K562 (cell line): Measurements from ENCODE around the gene PLA2G4D. TPM values are rescaled to one million over a fixed set of nuclear protein-coding genes. Genes with fewer than 3 reads are reported as not detected.

Experiments
- ATAC-seq: fragments of 200-7000 bp; cut with Tn5 transposase; 3 replicates; pipeline ENCODE4 v1.9.1; 2020; ENCODE audit warnings: moderate library complexity
- BruUV-seq: library from RNA; stranded (reverse); fragments of 400-500 nt; replicated peaks from 2 replicates; lab custom pipeline; 2021; lab: Mats Ljungman, UMichigan
- CTCF ChIA-PET: fragments of 300-600 bp; formaldehyde crosslinking; extraction: SDS; loops from one replicate; lab custom pipeline; 2021; ENCODE audit warnings: low intra/inter-chr PET ratio; lab: Yijun Ruan, JAX
- POLR2A ChIA-PET: fragments of 300-600, 350-650 bp; sonication (Branson Sonifier 250); formaldehyde crosslinking; extraction: SDS; loops from one replicate; lab custom pipeline; 2021; ENCODE audit warnings: antibody characterized with exemption, inconsistent platforms; lab: Yijun Ruan, JAX
- DNase-seq, 4 experiments: peaks; one replicate each; pipeline versions ENCODE4 v3.0.0 to v3.0.0-alpha.2; 2011 to 2018; ENCODE audit warnings: low spot score in 3 of 4, mixed read lengths in 3 of 4; ENCODE audit errors: extremely low read depth in 1 of 4
- FAIRE-seq: peaks from 2 replicates; lab custom pipeline; 2011; peaks lifted over from hg19 to GRCh38; lab: Jason Lieb, UNC
- H2AFZ ChIP-seq: 2 replicates; pipeline ENCODE4 v1.6.0; 2011; ENCODE audit warnings: low read depth, low read length, control low read depth, inconsistent platforms
- H3K27ac ChIP-seq: fragments of 200-600 bp; 3 replicates; pipeline ENCODE4 v1.8.0; 2011; ENCODE audit warnings: low read depth, mild to moderate bottlenecking, control low read depth, inconsistent platforms, low read length, moderate library complexity, mixed read lengths; ENCODE audit errors: extremely low read depth
- H3K27me3 ChIP-seq, 2 experiments: fragments of 300-600 bp in 1 of 2; 2 replicates in 1 of 2; 3 replicates in 1 of 2; pipeline versions ENCODE4 v1.6.0 to v1.8.0; 2011; ENCODE audit warnings: inconsistent platforms in 2 of 2, low read length in 2 of 2, mild to moderate bottlenecking in 1 of 2, mixed read lengths in 1 of 2, moderate library complexity in 1 of 2; ENCODE audit not compliant: control insufficient read depth in 2 of 2, insufficient read depth in 2 of 2
- H3K36me3 ChIP-seq: fragments of 300-600 bp; 3 replicates; pipeline ENCODE4 v1.8.0; 2011; ENCODE audit warnings: mild to moderate bottlenecking, low read length, inconsistent platforms; ENCODE audit not compliant: control insufficient read depth, insufficient read depth
- H3K4me1 ChIP-seq, 2 experiments: fragments of 200-600 bp in 1 of 2; replicated peaks in 1 of 2; 2 replicates in 1 of 2; 3 replicates in 1 of 2; pipeline versions ENCODE4 v1.5.1 to v1.8.0; 2011; ENCODE audit warnings: inconsistent platforms in 2 of 2, low read length in 2 of 2, mild to moderate bottlenecking in 1 of 2, mixed read lengths in 1 of 2, moderate library complexity in 1 of 2; ENCODE audit not compliant: control insufficient read depth in 2 of 2, insufficient read depth in 2 of 2
- H3K4me2 ChIP-seq: 2 replicates; pipeline ENCODE4 v1.6.1; 2011; ENCODE audit warnings: low read length, control low read depth, inconsistent platforms, mixed read lengths; ENCODE audit not compliant: insufficient read depth
- H3K4me3 ChIP-seq: fragments of 200-600 bp; sonication (generic), shearing (Covaris generic); 2 replicates; pipeline ENCODE4 v1.5.1; 2016; ENCODE audit warnings: control low read depth, inconsistent platforms
- H3K79me2 ChIP-seq: fragments of 200-600 bp; 3 replicates; pipeline ENCODE4 v1.8.0; 2011; ENCODE audit warnings: low read length, inconsistent platforms; ENCODE audit not compliant: control insufficient read depth, insufficient read depth
- H3K9ac ChIP-seq, 2 experiments: 2 replicates each; pipeline versions ENCODE4 v1.6.0 to v1.6.1; 2011; ENCODE audit warnings: low read depth in 2 of 2, low read length in 2 of 2, control low read depth in 1 of 2, inconsistent platforms in 1 of 2, mild to moderate bottlenecking in 1 of 2, mixed read lengths in 1 of 2; ENCODE audit not compliant: insufficient read depth in 1 of 2
- H3K9me1 ChIP-seq: one replicate; pipeline ENCODE4 v1.6.0; 2011; ENCODE audit warnings: inconsistent platforms, mild to moderate bottlenecking, low read length, moderate library complexity; ENCODE audit not compliant: control insufficient read depth, insufficient read depth
- H3K9me3 ChIP-seq: replicated peaks from 2 replicates; pipeline ENCODE4 v1.5.1; 2011; ENCODE audit warnings: low read depth, low read length, inconsistent platforms; ENCODE audit not compliant: control insufficient read depth, insufficient read depth
- H4K20me1 ChIP-seq: replicated peaks from 2 replicates; pipeline ENCODE4 v1.6.1; 2011; ENCODE audit warnings: low read length, inconsistent platforms, mixed read lengths; ENCODE audit not compliant: control insufficient read depth, insufficient read depth
- ARID1B ChIP-seq: fragments of 450-650 bp; IDR thresholded peaks from 2 replicates; pipeline ENCODE4 v1.6.1; 2016; ENCODE audit warnings: antibody characterized with exemption, mild to moderate bottlenecking, inconsistent platforms
- CBX8 ChIP-seq: fragments of 200-600 bp; sonication (generic); IDR thresholded peaks from 2 replicates; pipeline ENCODE4 v1.6.1; 2012; ENCODE audit warnings: borderline replicate concordance, mixed run types, low read depth, mild to moderate bottlenecking, moderate library complexity, mixed read lengths, low read length, control low read depth, inconsistent platforms; ENCODE audit not compliant: poor library complexity, severe bottlenecking; ENCODE audit errors: extremely low read depth
- CTBP1 ChIP-seq: fragments of 450-650 bp; IDR thresholded peaks from 2 replicates; pipeline ENCODE4 v1.6.1; 2016; ENCODE audit warnings: borderline replicate concordance
- CXXC5 ChIP-seq: fragments of 250-450 bp; sonication (Bioruptor Pico); IDR thresholded peaks from 2 replicates; pipeline ENCODE4 v1.8.0; 2022; ENCODE audit warnings: inconsistent platforms, mild to moderate bottlenecking, moderate library complexity
- DNMT1 ChIP-seq: fragments of 450-650 bp; IDR thresholded peaks from 2 replicates; pipeline ENCODE4 v1.6.1; 2016; ENCODE audit warnings: antibody characterized with exemption, mild to moderate bottlenecking
- GABPB2 ChIP-seq: fragments of 250-450 bp; sonication (Bioruptor Pico); conservative IDR thresholded peaks from 2 replicates; pipeline ENCODE4 v1.5.1; 2021; ENCODE audit warnings: mild to moderate bottlenecking
- HNRNPK ChIP-seq: fragments of 200-400 bp; formaldehyde crosslinking; IDR thresholded peaks from one replicate; pipeline ENCODE4 v1.6.1; 2018; ENCODE audit warnings: mild to moderate bottlenecking, low read depth, low read length; ENCODE audit not compliant: poor library complexity, severe bottlenecking
- IFI16 ChIP-seq: fragments of 250-450 bp; sonication (Bioruptor Pico); IDR thresholded peaks from 2 replicates; pipeline ENCODE4 v2.1.2; 2022; ENCODE audit warnings: mild to moderate bottlenecking, inconsistent platforms
- KAT8 ChIP-seq: fragments of 450-650 bp; IDR thresholded peaks from 2 replicates; pipeline ENCODE4 v1.6.1; 2016; ENCODE audit warnings: low read depth, mild to moderate bottlenecking
- KDM5B ChIP-seq: fragments of 200-600 bp; sonication (generic); IDR thresholded peaks from 2 replicates; pipeline ENCODE4 v1.6.1; 2012; ENCODE audit warnings: low read depth, mild to moderate bottlenecking, moderate library complexity, low read length, control low read depth, inconsistent platforms; ENCODE audit not compliant: insufficient replicate concordance
- LARP7 ChIP-seq: fragments of 450-650 bp; IDR thresholded peaks from 2 replicates; pipeline ENCODE4 v1.6.1; 2016
- MCM5 ChIP-seq: fragments of 450-650 bp; IDR thresholded peaks from 2 replicates; pipeline ENCODE4 v1.6.1; 2016; ENCODE audit warnings: low read depth
- NR2C1 ChIP-seq, 2 experiments: fragments of 450-650 bp; IDR thresholded peaks; 2 replicates each; pipeline ENCODE4 v1.6.1; 2017; ENCODE audit warnings: mild to moderate bottlenecking in 2 of 2, antibody characterized with exemption in 1 of 2, inconsistent platforms in 1 of 2, missing compliant biosample characterization in 1 of 2, missing genetic modification characterization in 1 of 2
- PREB ChIP-seq: sonication (generic); formaldehyde crosslinking; IDR thresholded peaks from 2 replicates; pipeline ENCODE4 v1.8.1; 2023; ENCODE audit warnings: mild to moderate bottlenecking, missing genetic modification reagents
- SP1 ChIP-seq: sonication (generic); formaldehyde crosslinking; IDR thresholded peaks from 2 replicates; pipeline ENCODE4 v1.8.1; 2022; ENCODE audit warnings: mild to moderate bottlenecking, missing genetic modification reagents
- ZBED1 ChIP-seq: IDR thresholded peaks from 2 replicates; pipeline ENCODE4 v1.6.1; 2014
- ZBTB17 ChIP-seq: fragments of 450-650 bp; formaldehyde crosslinking; IDR thresholded peaks from 2 replicates; pipeline ENCODE4 v1.4.0; 2020; ENCODE audit warnings: mild to moderate bottlenecking
- ZNF24 ChIP-seq: fragments of 450-650 bp; IDR thresholded peaks from 2 replicates; pipeline ENCODE4 v1.6.1; 2016
- ZNF316 ChIP-seq: fragments of 450-650 bp; IDR thresholded peaks from 2 replicates; pipeline ENCODE4 v1.6.1; 2016
- WGBS: fragments of 100-300 bp; shearing (Covaris generic); methylation state at CpG from one replicate; pipeline ENCODE4 v1.1.6; 2016; ENCODE audit warnings: low coverage, mixed read lengths; ENCODE audit not compliant: insufficient coverage; ENCODE audit errors: missing lambda C conversion rate; 5-methylcytosine and 5-hydroxymethylcytosine counted together
- in situ Hi-C: fragments of 300-500 bp; cut with MboI; formaldehyde crosslinking; loops from 4 replicates; pipeline ENCODE4 v1.15.0; 2018; ENCODE audit warnings: inconsistent platforms, mixed read lengths
- intact Hi-C: fragments of 100-400 bp; cut with micrococcal nuclease; formaldehyde crosslinking; loops from 2 replicates; pipeline ENCODE4 v1.14.2; 2022
- polyA plus RNA-seq, 8 experiments: library from polyadenylated mRNA; depleted of rRNA in 4 of 8; stranded (reverse) in 5 of 8; unstranded in 3 of 8; fragments of >200 nt; fragmentation: Nextera tagmentation in 2 of 8; fragmentation: Illumina TruSeq in 1 of 8; extraction: Ambion mirVana in 2 of 8; extraction: Trizol in 1 of 8; gene quantifications; 2 replicates each; pipeline versions ENCODE4 v1.2.1 to v1.2.3, GENCODE V29; 2011 to 2014; ENCODE audit warnings: inconsistent platforms in 1 of 8, missing spikeins in 1 of 8
- total RNA-seq, 7 experiments: library from RNA; depleted of rRNA in 6 of 7; stranded (reverse); fragments of >200 nt in 6 of 7; fragmentation: Illumina TruSeq in 2 of 7; extraction: Trizol in 2 of 7; gene quantifications; 2 replicates each; pipeline versions ENCODE4 v1.2.1 to v1.2.3, GENCODE V29; 2011 to 2021; ENCODE audit warnings: low replicate concordance in 1 of 7
- TF ChIP-seq, protein P1 (sequence below), 2 experiments: fragments of 450-650 bp in 1 of 2; sonication (generic) in 1 of 2; formaldehyde crosslinking in 1 of 2; IDR thresholded peaks in 1 of 2; conservative IDR thresholded peaks in 1 of 2; 2 replicates each; pipeline versions ENCODE4 v1.6.1 to v1.8.1; 2016 to 2023; ENCODE audit warnings: mild to moderate bottlenecking in 2 of 2, moderate library complexity in 2 of 2, inconsistent platforms in 1 of 2, missing genetic modification reagents in 1 of 2

PLA2G4D gene
- total and polyA plus RNA-seq, 9 of the 15 experiments (the other 6 are each of a cell fraction or from before 2014, with no cell fraction given), result 0.04 TPM; not detected in 8

DNA sequence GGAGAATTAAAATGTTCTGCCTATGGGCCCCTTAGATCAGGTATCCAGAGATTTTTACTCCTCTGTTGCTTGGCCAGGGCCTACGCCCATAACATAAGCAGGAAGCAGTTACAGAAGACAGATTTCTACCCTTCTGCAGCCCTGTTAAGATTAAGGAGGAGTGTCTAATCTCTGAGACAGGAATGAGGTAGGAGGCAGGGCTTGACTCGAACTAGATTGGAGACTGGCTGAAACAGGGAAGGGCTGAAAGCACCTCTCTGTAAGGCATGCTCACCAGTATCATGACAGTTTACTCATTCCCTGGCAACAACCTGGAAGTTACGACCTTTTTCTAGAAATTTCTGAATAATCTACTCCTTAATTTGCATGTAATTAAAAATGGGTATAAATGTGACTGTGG, 16.7 kb downstream of the PLA2G4D start (continued):
- TF ChIP-seq NR2C1 (IDR thresholded peaks at IDR 0.05) (no peak), NR2C1 (tag; IDR thresholded peaks at IDR 0.05) (no peak), ZBTB17 (CRISPR knock-in tag) (no peak), ZNF316 (no peak), IFI16 (CRISPR knock-in tag) (no peak)

DNA sequence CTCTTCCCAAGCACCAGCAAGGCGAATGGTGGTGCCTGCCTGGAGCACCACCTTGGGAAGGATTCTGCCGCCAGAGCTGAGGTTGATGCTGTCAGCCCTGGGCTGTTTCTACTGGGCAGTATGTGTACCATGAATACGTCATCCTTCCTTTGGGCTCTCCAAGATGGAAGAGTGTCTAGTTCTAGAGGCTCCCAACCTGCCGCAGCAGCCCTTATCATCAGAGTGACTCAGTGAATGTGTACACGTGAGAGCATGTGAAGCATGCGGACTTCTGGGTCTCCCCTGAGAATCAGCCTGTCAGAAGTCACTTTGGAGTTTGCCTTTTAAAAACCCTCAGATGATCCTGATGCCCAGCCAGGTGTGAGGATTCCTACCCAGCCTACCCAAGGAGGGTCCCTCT, 20.9 kb downstream of the PLA2G4D start:
- Histone ChIP-seq H3K4me3 (no peak overlapping the region), H3K4me1 (peaks cover 4 to 7% of the 10 kb centered on the region in 2 experiments; a peak in 2 of 5 replicates), H3K27ac (no peak overlapping the region), H3K4me2 (peak overlapping the region; percentile 30), H3K9me1 (no peaks in the 10 kb centered on the region), H2AFZ (no peak overlapping the region), H3K27me3 (peaks cover 14 to 57% of the 10 kb centered on the region in 2 experiments), H3K36me3 (no peaks in the 10 kb centered on the region), H3K79me2 (no peaks in the 10 kb centered on the region), H3K9me3 (peaks cover under 1% of the 10 kb centered on the region; the same call in 1 of the 2 replicates), H3K9ac (no peak overlapping the region), H4K20me1 (peaks cover 4% of the 10 kb centered on the region; the same call in 1 of the 2 replicates)
- BruUV-seq, result no TSS peak
- ChIA-PET POLR2A (interaction anchor here (0.6 to 1.6 kb wide), 4 partner anchors 9 to 100 kb away, joined by 4 to 5 read pairs (median 4); no protein-coding TSS in a partner anchor), CTCF (interaction anchor here (1.0 kb wide), 1 partner anchor 14 kb away, joined by 3 read pairs; no protein-coding TSS in a partner anchor)
- ATAC-seq (peak; percentile 65), DNase-seq (peak in 1 of 4 experiments; percentile 34), FAIRE-seq (peak; percentile 67)
- WGBS, result 3% methylated on average over 6 of the region's 6 CpGs
- intact Hi-C loops, result loop anchor here (10.0 kb wide), 1 partner anchor 401 kb away; no protein-coding TSS in a partner anchor
- in situ Hi-C loops, result no loop called here
- no peak for TF ChIP-seq ZBED1
- no peak for TF ChIP-seq KDM5B
- no peak for TF ChIP-seq CXXC5 (CRISPR knock-in tag)
- no peak for TF ChIP-seq SP1 (CRISPR knock-in tag)
- TF ChIP-seq LARP7, result no peak
- no peak for TF ChIP-seq CBX8
- no peak for TF ChIP-seq MCM5
- no peak for TF ChIP-seq HNRNPK
- TF ChIP-seq ZNF24, result no peak
- TF ChIP-seq DNMT1, result no peak
- TF ChIP-seq ARID1B, result no peak
- TF ChIP-seq, protein P1, sequence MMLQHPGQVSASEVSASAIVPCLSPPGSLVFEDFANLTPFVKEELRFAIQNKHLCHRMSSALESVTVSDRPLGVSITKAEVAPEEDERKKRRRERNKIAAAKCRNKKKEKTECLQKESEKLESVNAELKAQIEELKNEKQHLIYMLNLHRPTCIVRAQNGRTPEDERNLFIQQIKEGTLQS (IDR thresholded peaks at IDR 0.05), result peak; percentile 51; the same call in 1 of the 2 replicates
- TF ChIP-seq, protein P1 (CRISPR knock-in tag; conservative IDR thresholded peaks at IDR 0.05), result no peak
- no peak for TF ChIP-seq KAT8
- no peak for TF ChIP-seq GABPB2
- 0 out of 2 replicates have a peak, but pooled peaks have one; percentile 29 for TF ChIP-seq CTBP1
- no peak for TF ChIP-seq PREB
